Right atrium auricular region (tissue), 2 donors: Measurements from ENCODE around the gene RNF166. TPM values are rescaled to one million over a fixed set of nuclear protein-coding genes. Genes with fewer than 3 reads are reported as not detected.

Source experiments
- DNase-seq: peaks from one replicate; pipeline ENCODE4 v3.0.0-alpha.2; 2019; ENCODE audit warnings: low spot score
- H3K27ac ChIP-seq, 2 donors: fragments of 200-600 bp; sonication (generic); 1 replicate in 1 of 2; 2 replicates in 1 of 2; pipeline ENCODE4 v1.5.1; 2016 to 2019
- H3K27me3 ChIP-seq, 2 donors: fragments of 200-600 bp; sonication (generic); one replicate each; pipeline versions ENCODE4 v1.5.1 to v1.6.0; 2017 to 2019
- H3K36me3 ChIP-seq: fragments of 200-600 bp; sonication (generic); one replicate; pipeline ENCODE4 v1.5.1; 2016
- H3K4me1 ChIP-seq, 2 donors: fragments of 200-600 bp; sonication (generic); one replicate each; pipeline versions ENCODE4 v1.5.1 to v1.6.0; 2017 to 2019
- H3K4me3 ChIP-seq, 2 donors: fragments of 200-600 bp; sonication (generic); 1 replicate in 1 of 2; 2 replicates in 1 of 2; pipeline ENCODE4 v1.5.1; 2017 to 2019; ENCODE audit warnings: mild to moderate bottlenecking in 1 of 2, moderate library complexity in 1 of 2
- H3K9me3 ChIP-seq, 2 donors: fragments of 200-600 bp; sonication (generic); one replicate each; pipeline ENCODE4 v1.5.1; 2019
- CTCF ChIP-seq, 2 donors: fragments of 200-600 bp; sonication (generic); IDR thresholded peaks; one replicate each; pipeline ENCODE4 v1.5.1; 2019; ENCODE audit warnings: antibody characterized with exemption in 2 of 2
- total RNA-seq, 2 donors: library from RNA; depleted of rRNA; stranded (reverse); fragments of >200 nt; gene quantifications; one replicate each; pipeline ENCODE4 v1.1.0, GENCODE V29; 2016

The RNF166 gene
- total RNA-seq, 2 donors from 2014 or later = 16.9 to 19.4 TPM

- no peak overlapping the region for H3K27ac ChIP-seq
- H3K9me3 ChIP-seq = no peaks in the 10 kb centered on the region
- H3K4me1 ChIP-seq = peaks cover 0 to 16% of the 10 kb centered on the region in 2 donors
- no peak for TF ChIP-seq CTCF (IDR thresholded peaks at IDR 0.05)
- no peaks in the 10 kb centered on the region for H3K27me3 ChIP-seq
- DNase-seq = no peak
- no peak overlapping the region for H3K4me3 ChIP-seq
- peaks cover 12% of the 10 kb centered on the region for H3K36me3 ChIP-seq
These were observed 14.2 kb downstream of the RNF166 start for GRCh38 chr16:88691924-88692560.

GRCh38 chr16:88691129-88691813 is 14.9 kb downstream of the RNF166 start:
- H3K4me1 ChIP-seq = peaks cover 0 to 24% of the 10 kb centered on the region in 2 donors
- no peak for TF ChIP-seq CTCF (IDR thresholded peaks at IDR 0.05)
- H3K4me3 ChIP-seq = no peak overlapping the region
- H3K9me3 ChIP-seq = no peaks in the 10 kb centered on the region
- peaks cover 4% of the 10 kb centered on the region for H3K36me3 ChIP-seq
- no peak for DNase-seq
- H3K27ac ChIP-seq = no peak overlapping the region
- H3K27me3 ChIP-seq = no peaks in the 10 kb centered on the region

GRCh38 chr16:88690341-88691128 is 15.7 kb downstream of the RNF166 start:
- H3K9me3 ChIP-seq = no peaks in the 10 kb centered on the region
- H3K4me1 ChIP-seq = peaks cover 0 to 31% of the 10 kb centered on the region in 2 donors
- no peaks in the 10 kb centered on the region for H3K27me3 ChIP-seq
- TF ChIP-seq CTCF (IDR thresholded peaks at IDR 0.05) = no peak
- no peaks in the 10 kb centered on the region for H3K36me3 ChIP-seq
- no peak overlapping the region for H3K4me3 ChIP-seq
- no peak for DNase-seq
- no peak overlapping the region for H3K27ac ChIP-seq

- Histone ChIP-seq H3K27me3 (no peaks in the 10 kb centered on the region), H3K4me3 (no peak overlapping the region), H3K27ac (no peak overlapping the region), H3K9me3 (no peaks in the 10 kb centered on the region), H3K4me1 (peaks cover 0 to 40% of the 10 kb centered on the region in 2 donors), H3K36me3 (no peaks in the 10 kb centered on the region)
- no peak for DNase-seq
- no peak for TF ChIP-seq CTCF (IDR thresholded peaks at IDR 0.05)
These were observed 18.0 kb downstream of the RNF166 start for GRCh38 chr16:88688013-88688778.

GRCh38 chr16:88687676-88688012 is 18.6 kb downstream of the RNF166 start:
- no peaks in the 10 kb centered on the region for H3K9me3 ChIP-seq
- H3K4me3 ChIP-seq = no peak overlapping the region
- H3K4me1 ChIP-seq = peaks cover 0 to 40% of the 10 kb centered on the region in 2 donors
- H3K27me3 ChIP-seq = no peaks in the 10 kb centered on the region
- no peaks in the 10 kb centered on the region for H3K36me3 ChIP-seq
- DNase-seq = no peak
- TF ChIP-seq CTCF (IDR thresholded peaks at IDR 0.05) = no peak
- H3K27ac ChIP-seq = no peak overlapping the region
